C1 segment of cervical spinal cord (tissue), 14 donors: ENCODE results near the gene SVBP.
"Not testable (repeated sequence)": the region's sequence is repeated elsewhere in the genome, so short reads cannot be mapped to it uniquely, and the experiment has no call there.

Source experiments
- DNase-seq, 14 donors: peaks; one replicate each; lab custom pipeline; 2025; lab: John Stamatoyannopoulos, UW

SVBP gene, protein sequence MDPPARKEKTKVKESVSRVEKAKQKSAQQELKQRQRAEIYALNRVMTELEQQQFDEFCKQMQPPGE

DNA sequence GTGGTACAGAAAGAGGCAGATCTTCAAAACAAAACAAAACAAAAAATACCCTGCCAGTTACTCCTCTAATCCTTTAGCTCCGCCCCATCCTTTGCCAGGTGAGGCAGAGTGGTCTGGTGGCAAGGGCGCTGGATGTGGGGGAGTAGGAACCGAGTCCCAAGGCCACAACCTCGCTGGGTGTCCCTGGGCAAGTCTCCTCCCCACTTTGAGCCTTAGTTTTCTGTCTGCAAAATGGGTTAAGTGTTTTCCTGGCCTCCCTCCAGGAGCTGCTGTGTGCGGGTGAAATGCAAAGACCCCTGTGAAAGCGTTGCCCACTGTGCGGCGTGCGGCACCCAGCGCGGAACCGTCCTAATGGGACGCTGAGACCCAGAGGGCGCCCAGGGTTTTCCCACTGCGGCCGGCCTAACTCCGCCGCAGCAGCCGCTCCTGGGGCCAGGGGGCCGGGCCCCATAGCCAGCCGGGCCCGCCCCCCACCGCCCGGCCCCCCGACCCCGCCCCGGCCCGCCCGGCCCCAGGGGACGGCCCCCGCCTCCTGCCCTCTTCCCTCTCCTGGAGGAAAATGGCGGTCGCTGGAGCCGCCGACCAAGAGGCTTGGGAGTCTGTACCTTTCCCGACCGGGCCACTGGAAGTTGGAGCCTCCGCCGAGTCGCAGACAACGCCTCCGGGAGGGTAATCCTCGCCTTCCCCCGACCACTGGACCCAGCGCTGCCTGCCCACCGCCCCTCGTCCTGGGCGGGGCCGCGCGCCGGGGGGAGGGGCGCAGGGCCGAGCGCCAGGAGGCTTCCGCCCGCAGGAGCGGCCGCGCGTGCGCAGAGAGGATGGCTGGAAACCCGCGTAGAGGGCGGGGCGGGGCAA, at the start of gene SVBP, which contains the start of gene ERMAP:
Gene SVBP, minus strand, starts transcription at position 813 of the 855 bp plus-strand sequence. CDS start 853 bp downstream, outside the sequence.
Gene ERMAP, plus strand, starts transcription at position 538 of the 855 bp plus-strand sequence. CDS start 13,327 bp downstream, outside the sequence.
- DNase-seq, result peak; percentile 69 to 97 (median 90)

DNA sequence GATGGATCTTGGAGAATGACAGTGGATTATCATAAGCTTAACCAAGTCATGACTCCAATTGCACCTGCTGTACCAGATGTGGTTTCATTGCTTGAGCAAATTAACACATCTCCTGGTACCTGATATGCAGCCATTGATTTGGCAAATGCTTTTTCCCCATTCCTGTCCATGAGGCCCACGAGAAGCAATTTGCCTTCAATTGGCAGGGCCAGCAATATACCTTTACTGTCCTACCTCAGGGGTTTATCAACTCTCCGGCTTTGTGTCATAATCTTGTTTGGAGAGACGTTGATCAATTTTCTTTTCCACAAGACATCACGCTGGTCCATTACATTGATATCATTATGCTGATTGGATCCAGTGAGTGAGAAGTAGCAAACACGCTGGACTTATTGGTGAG, 49.4 kb upstream of the SVBP start:
- no peak for DNase-seq

DNA sequence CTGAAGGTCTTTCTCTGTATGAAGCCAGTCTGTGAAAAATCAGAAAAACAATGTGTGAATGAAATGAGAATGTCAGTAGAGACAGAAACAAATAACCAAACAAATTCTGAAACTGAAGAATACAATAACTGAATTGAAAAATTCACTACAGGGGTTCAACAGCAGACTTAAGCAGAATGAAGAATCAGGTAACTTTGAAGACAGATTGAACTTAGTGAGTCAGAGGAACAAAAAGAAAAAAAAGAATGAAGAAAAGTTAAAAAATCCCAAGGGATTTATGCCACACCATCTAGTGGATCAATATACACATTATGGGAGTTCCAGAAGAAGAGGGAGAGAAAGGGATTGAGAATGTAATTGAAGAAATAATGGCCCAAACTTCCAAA, 43.8 kb upstream of the SVBP start:
- DNase-seq, result no peak

DNA sequence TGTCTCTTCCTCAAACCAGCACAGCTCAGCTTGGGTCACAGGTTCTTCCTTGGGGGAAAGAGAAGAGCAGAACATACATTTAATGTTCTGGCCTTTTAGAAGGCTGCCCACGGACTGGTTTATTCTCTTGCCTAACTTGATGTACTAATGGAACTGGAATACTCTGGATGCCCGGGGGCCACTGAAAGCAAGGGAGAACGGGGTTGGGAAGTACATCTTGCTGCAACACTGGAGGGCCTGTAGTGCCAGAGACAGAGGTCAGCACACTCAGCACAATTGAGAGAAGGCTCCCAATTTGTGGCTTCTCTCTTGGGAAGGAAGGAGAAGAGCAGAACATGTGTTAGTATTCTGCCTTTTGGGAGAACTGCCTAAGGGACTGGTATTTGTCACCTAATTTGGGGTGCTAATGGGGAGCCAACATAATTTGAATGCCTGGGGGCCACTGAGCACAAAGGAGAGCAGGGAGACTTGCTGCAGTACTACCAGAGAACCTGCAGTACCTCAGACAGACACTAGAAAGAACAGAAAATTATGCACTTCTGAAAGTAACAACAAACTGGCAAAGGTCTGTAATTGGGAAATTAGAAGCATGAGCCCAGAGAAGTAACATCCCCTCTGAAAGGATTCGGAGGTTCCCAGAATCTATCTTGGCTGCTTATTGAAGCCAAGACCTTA, 43.3 kb upstream of the SVBP start:
- DNase-seq, result no peak

DNA sequence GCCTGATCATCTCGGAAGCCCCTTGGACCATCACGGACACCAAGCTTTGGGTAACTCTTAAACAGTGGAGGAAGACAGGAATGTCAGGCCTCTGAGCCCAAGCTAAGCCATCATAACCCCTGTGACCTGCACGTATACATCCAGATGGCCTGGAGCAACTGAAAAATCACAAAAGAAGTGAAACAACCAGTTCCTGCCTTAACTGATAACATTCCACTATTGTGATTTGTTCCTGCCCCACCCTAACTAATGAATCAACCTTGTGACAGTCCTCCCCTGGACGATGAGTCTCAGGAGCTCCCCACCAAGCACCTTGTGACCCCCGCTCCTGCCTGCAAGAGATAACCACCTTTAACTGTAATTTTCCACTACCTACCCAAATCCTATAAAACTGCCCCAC, 42.2 kb upstream of the SVBP start:
- DNase-seq, result not testable (repeated sequence)

DNA sequence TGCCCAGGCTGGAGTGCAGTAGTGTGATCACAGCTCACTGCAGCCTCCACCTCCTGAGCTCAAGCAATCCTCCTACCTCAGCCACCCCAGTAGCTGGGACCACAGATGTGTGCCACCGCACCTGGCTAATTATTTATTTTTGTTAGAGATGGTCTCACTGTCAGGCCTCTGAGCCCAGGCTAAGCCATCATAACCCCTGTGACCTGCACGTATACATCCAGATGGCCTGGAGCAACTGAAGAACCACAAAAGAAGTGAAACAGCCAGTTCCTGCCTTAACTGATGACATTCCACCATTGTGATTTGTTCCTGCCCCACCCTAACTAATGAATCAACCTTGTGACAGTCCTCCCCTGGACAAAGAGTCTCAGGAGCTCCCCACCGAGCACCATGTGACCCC, 39.4 kb upstream of the SVBP start:
- DNase-seq, result not testable (repeated sequence)

DNA sequence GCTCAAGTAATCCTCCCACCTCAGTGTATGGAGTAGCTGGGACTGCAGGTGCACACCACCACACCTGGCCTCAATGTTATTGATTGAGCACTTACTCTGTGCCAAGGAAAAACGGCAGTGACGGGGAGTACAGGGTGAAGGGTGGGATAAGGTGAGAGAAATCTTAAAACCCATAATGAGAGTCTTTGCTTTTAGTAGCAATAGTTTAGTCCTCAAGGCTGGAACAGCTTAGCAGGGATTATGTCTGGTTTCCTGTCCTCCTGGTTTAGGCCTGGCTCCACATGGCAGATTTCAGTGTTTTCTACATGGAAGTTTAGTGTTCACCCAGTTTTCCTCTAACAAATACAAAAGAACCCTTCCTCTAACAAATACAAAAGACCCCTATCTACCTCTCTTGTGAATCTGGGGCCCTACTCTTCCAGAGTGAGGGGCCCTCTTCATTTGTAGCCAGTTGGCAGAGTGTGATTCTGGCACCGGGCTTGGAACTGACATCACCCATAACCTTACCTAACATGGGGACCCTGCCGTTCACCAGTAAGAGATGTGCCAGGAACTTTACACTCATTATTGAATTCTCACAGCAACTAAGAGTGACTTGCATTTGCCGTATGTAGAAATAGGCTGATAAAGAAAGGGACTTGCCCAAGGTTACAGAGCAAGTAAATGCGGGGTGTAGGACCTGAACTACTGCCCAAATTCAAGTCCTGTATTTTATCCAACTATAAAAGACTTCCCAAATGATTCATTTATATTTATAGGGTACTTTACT, 36.1 kb upstream of the SVBP start:
- no peak for DNase-seq

DNA sequence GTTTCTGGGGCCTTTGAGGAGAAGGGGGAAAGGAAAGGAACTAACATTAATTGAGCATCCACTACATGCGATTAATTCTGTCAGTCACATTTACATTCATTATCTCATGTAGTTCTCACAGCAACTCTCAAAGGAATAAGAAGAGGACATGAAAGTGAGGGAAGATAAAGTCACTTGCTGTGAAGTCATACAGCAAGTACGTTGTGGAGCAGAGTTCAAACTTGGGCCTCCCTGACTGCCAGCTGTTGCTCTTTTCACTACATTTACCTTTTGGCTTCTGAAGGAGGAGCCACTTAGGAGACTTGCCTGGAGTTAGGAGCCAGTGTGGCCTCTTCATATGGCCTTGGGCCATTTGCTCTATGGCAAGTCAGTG, 35.4 kb upstream of the SVBP start:
- DNase-seq, result no peak

DNA sequence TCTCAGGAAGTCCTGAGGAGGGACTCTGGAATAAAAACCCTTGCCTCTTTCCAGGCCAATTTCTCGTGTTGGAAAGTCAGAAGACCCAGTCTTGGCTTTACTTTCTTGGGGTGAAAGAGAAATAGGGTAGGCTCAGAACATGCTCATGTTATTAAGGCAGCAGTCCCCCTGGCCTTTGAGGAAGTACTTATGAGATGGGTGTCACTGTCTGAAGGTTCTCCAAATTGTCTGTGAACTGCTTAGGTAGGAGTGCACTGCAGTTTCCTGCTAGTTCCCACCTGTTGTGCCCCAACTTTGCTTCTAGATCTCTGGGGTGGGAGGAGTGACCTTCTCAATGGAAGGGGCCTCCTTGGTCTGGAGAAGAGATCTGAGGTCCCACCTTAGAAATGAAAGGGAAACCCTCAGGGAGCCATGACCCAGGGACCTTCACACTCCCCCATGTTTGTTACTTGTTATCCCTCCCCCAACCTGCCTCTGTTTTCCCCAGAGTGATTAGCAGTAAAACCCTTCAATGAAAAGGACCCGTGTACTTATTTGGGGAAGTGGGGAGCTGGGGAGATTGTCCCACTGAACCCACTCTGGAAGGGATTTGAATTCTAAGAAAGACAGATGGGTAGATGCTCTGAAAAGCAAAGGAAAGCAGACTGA, 34.9 kb upstream of the SVBP start:
- DNase-seq, result no peak

DNA sequence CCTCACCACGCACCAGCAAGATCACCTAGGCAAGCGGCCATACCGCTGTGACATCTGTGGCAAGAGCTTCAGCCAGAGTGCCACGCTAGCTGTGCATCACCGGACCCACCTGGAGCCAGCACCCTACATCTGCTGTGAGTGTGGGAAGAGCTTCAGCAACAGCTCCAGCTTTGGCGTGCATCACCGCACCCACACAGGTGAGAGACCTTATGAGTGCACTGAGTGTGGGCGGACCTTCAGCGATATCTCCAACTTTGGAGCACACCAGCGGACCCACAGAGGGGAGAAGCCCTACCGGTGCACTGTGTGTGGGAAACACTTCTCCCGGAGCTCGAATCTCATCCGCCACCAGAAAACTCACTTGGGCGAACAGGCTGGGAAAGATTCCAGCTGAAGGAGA, 34.2 kb upstream of the SVBP start:
- no peak for DNase-seq

DNA sequence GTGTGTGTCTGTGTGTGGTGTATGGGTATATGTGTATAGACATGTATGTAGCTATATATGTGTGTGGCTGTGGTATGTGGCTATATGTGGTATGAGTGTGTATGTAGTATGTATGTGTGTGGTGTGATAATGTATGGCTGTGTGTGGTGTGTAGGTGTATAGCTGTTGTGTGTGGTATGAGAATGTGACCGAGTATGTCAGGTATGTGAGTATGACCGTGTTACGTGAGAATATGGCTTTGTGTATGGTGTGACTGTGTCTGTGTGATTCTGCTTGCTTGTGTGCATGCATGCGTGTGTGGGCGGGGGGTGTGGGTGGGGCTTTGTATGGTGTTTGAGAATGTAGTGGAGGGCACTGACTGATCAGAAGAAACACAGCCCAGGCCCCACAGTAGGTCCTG, 32.7 kb upstream of the SVBP start:
- no peak for DNase-seq

DNA sequence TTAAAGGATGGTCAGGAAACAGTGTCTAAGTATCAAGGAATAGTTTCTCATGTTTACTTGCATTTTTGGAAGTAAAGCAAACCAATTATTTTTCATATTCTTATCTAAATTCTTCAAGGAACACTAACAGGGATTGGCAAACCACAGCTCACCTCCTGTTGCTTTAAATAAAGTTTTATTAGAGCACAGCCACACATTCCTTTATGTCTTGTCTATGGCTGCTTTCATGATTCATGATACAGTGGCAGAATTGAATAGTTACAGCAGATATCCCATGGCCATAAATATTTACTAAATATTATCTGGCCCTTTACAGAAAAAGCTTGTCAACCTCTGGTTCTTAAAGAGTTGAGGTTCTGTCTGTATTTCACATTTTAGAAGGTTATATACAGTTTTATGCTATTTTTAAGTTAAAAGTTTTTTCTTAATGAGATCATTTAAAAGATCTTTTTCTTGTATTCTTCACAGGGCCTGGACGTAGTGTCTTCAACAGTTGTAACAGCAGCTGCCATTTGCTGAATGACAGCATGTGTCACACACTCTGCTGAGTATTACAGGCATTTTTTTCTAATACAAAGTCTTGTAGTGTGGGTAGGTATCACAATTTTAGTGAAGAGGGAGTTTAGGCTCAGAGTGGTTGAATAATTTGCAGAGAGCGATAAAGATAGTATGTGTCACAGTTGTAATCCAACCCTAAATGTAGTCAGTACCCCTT, 31.8 kb upstream of the SVBP start:
- DNase-seq, result no peak

DNA sequence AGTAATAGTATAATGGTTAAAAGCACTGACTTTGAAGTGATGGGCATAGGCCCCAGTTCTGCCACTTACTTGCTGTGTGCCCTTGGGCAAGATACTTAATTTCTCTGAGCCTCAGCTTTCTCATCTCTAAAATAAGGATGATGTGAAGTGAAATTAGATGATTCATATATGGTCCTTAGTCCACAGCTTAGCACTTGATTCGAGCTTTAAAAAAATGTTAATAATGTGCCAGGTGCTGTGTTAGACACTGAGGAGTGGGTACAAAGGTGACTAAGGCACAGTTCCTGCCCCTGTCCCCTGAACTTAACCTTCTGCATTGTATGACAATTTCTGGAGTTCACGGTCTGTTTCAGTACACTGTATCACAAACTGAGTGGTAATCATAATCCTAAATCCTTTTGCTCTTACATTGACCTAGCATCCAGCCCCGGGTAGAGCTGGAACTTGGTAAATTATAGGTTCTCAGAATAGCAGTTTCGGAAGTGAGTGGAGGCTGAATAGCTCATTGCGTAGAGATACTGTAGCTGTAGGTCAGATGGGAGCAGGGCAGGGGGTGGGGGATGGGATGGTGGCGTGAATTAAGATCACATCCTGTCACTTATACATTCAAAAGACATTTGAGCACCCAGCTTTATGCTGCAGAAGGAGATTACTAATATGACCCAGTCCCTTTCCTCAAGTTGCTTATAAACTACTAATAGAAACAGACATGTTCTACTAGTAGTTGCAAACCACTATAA, 30.7 kb upstream of the SVBP start:
- DNase-seq, result no peak

DNA sequence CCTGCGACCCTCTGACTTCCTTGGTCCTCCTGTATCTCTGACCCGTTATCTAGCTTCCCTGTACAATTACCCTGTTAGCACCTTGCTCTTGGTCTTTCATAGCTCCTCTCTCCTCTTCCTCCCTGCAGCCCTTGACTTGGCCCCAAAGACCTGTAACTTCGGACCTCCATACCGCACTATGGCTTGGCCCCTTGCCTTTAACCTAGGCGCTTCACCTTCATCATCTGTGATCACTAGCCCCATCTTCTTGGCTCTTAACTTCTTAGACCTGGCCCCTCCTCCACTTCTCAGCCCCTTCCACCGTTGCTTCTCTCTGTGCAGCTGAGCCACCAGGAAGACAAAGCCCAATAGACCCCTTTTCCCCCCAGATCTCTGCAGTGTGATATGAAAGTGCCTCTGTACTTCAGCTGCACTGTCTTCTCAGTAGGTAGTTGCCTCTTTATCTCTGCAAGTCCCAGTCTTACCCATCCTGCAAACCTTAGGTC, 30.0 kb upstream of the SVBP start:
- DNase-seq, result peak in 1 of 14 donors; percentile 44

DNA sequence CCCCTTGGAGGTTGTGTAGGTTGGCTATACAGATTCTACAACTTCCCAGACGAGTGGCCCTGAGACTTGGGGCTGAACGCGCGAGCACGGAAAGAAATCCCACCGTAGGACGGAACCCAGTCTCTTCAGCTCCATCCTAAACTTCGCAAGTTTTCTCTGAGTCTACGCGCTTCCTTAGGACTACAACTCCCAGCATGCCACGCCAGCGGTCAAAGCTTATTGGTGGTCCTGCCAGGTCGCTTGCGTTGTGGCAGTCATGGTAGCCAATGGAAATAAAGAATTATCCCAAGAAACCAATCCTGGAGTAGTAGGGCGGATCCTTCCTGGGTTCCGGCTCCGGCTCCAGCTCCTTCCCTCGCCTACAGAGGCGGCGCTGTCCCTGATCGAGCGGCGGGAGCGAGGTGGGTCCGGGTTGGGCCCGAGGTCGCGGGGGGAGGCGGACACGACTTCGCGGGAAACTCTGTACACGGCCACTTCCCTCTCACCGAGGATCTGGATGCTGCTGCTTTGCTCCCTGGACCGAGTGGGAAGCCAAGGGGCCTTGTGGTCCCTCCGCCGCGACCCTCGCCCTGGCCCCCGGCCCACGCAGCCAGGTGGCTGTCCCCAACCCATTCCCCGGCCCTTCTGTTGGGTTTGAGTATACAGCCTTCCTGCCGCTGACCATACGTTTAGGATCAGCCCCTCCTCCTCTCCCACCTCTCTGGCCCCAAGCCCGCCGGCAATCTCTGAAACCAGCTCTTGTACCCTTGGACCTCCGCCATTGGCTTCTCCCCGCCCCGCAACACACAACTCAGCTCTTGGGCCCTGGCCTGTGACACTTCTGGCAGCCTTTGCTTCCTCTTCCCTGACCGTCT, 29.3 kb upstream of the SVBP start, which contains the start of gene ZNF691:
Gene ZNF691, plus strand, starts transcription at position 357 of the 854 bp plus-strand sequence. CDS start 3,046 bp downstream, outside the sequence.
- DNase-seq, result peak; percentile 19 to 94 (median 87)

DNA sequence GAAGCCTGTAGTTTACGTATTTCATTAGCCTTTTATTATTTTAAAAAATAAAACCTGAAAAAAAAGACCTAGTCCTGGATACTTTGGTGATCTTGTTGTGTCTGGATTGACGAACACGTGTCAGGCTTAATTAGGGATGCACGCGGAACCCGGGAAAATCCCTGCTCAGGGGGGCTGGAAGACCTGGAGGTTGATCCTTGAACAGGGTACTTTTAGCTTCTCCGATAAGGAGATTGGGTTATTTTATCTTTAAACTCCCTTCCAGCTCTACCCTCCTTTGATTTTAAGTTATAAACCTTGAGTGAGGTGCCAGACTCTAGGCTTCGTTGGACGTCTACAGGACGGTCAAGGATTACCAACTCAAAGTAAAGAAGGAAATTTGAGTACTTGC, 28.7 kb upstream of the SVBP start:
- DNase-seq, result no peak

DNA sequence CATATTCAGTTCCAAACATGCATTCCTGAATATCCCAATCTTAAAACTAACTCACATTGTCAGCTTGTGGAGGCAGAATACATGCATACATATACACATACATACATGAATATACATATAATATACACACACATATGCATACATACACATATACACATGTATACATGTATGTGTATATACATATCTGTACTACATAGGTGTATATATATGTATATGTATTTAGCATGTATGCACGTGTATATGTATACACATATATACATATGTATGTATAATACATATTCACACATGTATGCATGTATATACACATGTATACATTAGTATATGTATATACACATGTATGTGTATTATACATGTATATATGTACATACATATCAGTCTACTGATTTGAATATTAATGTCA, 28.0 kb upstream of the SVBP start:
- no peak for DNase-seq

DNA sequence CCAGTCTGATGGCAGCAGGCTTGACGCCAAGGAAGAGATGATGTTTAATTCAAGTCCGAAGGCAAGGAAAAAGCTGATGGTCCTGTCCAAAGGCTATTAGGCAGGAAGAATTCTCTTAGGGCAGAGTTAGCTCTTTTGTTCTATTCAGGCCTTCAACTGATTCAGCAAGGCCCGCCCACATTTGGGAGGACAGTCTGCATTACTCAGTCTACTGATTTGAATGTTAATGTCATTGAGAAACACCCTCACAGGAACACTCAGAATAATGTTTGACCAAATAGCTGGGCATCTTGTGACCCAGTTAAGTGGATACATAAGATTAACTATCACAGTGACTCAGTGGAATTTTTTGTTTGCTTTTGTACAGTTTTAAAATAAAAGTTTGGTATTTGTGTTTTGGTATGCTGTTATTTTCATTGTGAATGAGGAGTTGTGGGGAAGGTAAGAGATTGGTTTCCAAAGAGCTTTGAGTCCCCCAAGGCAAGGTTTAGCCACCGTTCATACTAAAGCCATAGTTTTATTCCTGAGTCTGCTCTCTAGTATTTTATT, 27.5 kb upstream of the SVBP start:
- DNase-seq, result no peak
